ENCODE results near the gene CCR3.

The CCR3 gene

GRCh38 chr3:46281551-46281950 lies 39.3 kb downstream of the CCR3 start:
- no peak overlapping the region for H3K4me3 ChIP-seq
- no peak for TF ChIP-seq CTCF (IDR thresholded peaks at IDR 0.05)
- DNase-seq (ENCODE audit: low spot score): no peak
- no peak overlapping the region for H3K27ac ChIP-seq

GRCh38 chr3:46282041-46282440 lies 39.8 kb downstream of the CCR3 start:
- TF ChIP-seq CTCF (IDR thresholded peaks at IDR 0.05): no peak
- Histone ChIP-seq H3K4me3 (no peak overlapping the region), H3K27ac (no peak overlapping the region)
- DNase-seq (ENCODE audit: low spot score): no peak

GRCh38 chr3:46282696-46283095 lies 40.4 kb downstream of the CCR3 start:
- no peak overlapping the region for H3K4me3 ChIP-seq
- TF ChIP-seq CTCF (IDR thresholded peaks at IDR 0.05): no peak
- no peak for DNase-seq (ENCODE audit: low spot score)
- H3K27ac ChIP-seq: no peak overlapping the region

GRCh38 chr3:46283881-46284450 lies 41.7 kb downstream of the CCR3 start:
- no peak overlapping the region for H3K27ac ChIP-seq
- no peak overlapping the region for H3K4me3 ChIP-seq
- DNase-seq (ENCODE audit: low spot score): no peak
- no peak for TF ChIP-seq CTCF (IDR thresholded peaks at IDR 0.05)

- Histone ChIP-seq H3K4me3 (no peak overlapping the region), H3K27ac (no peak overlapping the region)
- TF ChIP-seq CTCF (IDR thresholded peaks at IDR 0.05): no peak
- DNase-seq (ENCODE audit: low spot score): no peak
Observed at GRCh38 chr3:46284981-46285683, 42.9 kb downstream of the CCR3 start.

GRCh38 chr3:46285931-46286619 lies 43.8 kb downstream of the CCR3 start:
- DNase-seq (ENCODE audit: low spot score): no peak
- Histone ChIP-seq H3K4me3 (no peak overlapping the region), H3K27ac (no peak overlapping the region)
- no peak for TF ChIP-seq CTCF (IDR thresholded peaks at IDR 0.05)
